HL-60 (cell line): ENCODE measurements around the gene KDM5B.

Source experiments
- DNase-seq, 2 experiments: peaks; one replicate each; pipeline ENCODE4 v3.0.0-alpha.2; 2010 to 2020; ENCODE audit warnings: low read depth in 1 of 2, low spot score in 1 of 2
- H3K27ac ChIP-seq: fragments of 250-450 bp; sonication (Bioruptor Pico); replicated peaks from 2 replicates; pipeline ENCODE4 v1.5.1; 2020; ENCODE audit warnings: mild to moderate bottlenecking, moderate library complexity
- H3K27me3 ChIP-seq: fragments of 250-450 bp; sonication (Bioruptor Pico); 2 replicates; pipeline ENCODE4 v1.5.1; 2021; ENCODE audit warnings: mild to moderate bottlenecking, moderate library complexity; ENCODE audit not compliant: insufficient read depth, poor library complexity, severe bottlenecking
- H3K4me3 ChIP-seq: replicated peaks from 2 replicates; pipeline ENCODE4 v1.5.1; 2011; ENCODE audit warnings: mild to moderate bottlenecking, control low read depth, low read length; ENCODE audit not compliant: insufficient read depth
- GABPA ChIP-seq: IDR thresholded peaks from 2 replicates; pipeline ENCODE4 v1.6.1; 2012; ENCODE audit warnings: low read depth
- POLR2AphosphoS5 ChIP-seq: IDR thresholded peaks from 2 replicates; pipeline ENCODE4 v1.6.1; 2012; ENCODE audit warnings: low read depth
- SPI1 ChIP-seq: IDR thresholded peaks from 2 replicates; pipeline ENCODE4 v1.6.1; 2012; ENCODE audit warnings: low read depth, mild to moderate bottlenecking, borderline replicate concordance
- TF ChIP-seq, protein P1 (sequence below): IDR thresholded peaks from 2 replicates; pipeline ENCODE4 v1.6.1; 2012; ENCODE audit warnings: low read depth; ENCODE audit not compliant: insufficient replicate concordance
- TF ChIP-seq, protein P2 (sequence below): IDR thresholded peaks from one replicate; pipeline ENCODE4 v1.5.1; 2011; ENCODE audit warnings: low read length, control low read depth, inconsistent platforms; ENCODE audit not compliant: insufficient read depth

KDM5B gene

GRCh38 chr1:202683029-202683428, 125.2 kb downstream of the KDM5B start:
- Histone ChIP-seq H3K27ac (no peak overlapping the region), H3K4me3 (no peak overlapping the region), H3K27me3 (peaks cover 4% of the 10 kb centered on the region)
- DNase-seq = no peak
- TF ChIP-seq GABPA (no peak), POLR2AphosphoS5 (no peak), SPI1 (no peak)
- TF ChIP-seq, protein P1, sequence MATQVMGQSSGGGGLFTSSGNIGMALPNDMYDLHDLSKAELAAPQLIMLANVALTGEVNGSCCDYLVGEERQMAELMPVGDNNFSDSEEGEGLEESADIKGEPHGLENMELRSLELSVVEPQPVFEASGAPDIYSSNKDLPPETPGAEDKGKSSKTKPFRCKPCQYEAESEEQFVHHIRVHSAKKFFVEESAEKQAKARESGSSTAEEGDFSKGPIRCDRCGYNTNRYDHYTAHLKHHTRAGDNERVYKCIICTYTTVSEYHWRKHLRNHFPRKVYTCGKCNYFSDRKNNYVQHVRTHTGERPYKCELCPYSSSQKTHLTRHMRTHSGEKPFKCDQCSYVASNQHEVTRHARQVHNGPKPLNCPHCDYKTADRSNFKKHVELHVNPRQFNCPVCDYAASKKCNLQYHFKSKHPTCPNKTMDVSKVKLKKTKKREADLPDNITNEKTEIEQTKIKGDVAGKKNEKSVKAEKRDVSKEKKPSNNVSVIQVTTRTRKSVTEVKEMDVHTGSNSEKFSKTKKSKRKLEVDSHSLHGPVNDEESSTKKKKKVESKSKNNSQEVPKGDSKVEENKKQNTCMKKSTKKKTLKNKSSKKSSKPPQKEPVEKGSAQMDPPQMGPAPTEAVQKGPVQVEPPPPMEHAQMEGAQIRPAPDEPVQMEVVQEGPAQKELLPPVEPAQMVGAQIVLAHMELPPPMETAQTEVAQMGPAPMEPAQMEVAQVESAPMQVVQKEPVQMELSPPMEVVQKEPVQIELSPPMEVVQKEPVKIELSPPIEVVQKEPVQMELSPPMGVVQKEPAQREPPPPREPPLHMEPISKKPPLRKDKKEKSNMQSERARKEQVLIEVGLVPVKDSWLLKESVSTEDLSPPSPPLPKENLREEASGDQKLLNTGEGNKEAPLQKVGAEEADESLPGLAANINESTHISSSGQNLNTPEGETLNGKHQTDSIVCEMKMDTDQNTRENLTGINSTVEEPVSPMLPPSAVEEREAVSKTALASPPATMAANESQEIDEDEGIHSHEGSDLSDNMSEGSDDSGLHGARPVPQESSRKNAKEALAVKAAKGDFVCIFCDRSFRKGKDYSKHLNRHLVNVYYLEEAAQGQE = no peak
- TF ChIP-seq, protein P2, sequence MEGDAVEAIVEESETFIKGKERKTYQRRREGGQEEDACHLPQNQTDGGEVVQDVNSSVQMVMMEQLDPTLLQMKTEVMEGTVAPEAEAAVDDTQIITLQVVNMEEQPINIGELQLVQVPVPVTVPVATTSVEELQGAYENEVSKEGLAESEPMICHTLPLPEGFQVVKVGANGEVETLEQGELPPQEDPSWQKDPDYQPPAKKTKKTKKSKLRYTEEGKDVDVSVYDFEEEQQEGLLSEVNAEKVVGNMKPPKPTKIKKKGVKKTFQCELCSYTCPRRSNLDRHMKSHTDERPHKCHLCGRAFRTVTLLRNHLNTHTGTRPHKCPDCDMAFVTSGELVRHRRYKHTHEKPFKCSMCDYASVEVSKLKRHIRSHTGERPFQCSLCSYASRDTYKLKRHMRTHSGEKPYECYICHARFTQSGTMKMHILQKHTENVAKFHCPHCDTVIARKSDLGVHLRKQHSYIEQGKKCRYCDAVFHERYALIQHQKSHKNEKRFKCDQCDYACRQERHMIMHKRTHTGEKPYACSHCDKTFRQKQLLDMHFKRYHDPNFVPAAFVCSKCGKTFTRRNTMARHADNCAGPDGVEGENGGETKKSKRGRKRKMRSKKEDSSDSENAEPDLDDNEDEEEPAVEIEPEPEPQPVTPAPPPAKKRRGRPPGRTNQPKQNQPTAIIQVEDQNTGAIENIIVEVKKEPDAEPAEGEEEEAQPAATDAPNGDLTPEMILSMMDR = no peak

GRCh38 chr1:202682477-202682876, 125.7 kb downstream of the KDM5B start:
- no peak for DNase-seq
- H3K4me3 ChIP-seq = no peak overlapping the region
- TF ChIP-seq GABPA = no peak
- TF ChIP-seq SPI1 = no peak
- TF ChIP-seq, protein P1 = no peak
- TF ChIP-seq, protein P2 = no peak
- H3K27me3 ChIP-seq = peaks cover 4% of the 10 kb centered on the region
- H3K27ac ChIP-seq = no peak overlapping the region

DNA sequence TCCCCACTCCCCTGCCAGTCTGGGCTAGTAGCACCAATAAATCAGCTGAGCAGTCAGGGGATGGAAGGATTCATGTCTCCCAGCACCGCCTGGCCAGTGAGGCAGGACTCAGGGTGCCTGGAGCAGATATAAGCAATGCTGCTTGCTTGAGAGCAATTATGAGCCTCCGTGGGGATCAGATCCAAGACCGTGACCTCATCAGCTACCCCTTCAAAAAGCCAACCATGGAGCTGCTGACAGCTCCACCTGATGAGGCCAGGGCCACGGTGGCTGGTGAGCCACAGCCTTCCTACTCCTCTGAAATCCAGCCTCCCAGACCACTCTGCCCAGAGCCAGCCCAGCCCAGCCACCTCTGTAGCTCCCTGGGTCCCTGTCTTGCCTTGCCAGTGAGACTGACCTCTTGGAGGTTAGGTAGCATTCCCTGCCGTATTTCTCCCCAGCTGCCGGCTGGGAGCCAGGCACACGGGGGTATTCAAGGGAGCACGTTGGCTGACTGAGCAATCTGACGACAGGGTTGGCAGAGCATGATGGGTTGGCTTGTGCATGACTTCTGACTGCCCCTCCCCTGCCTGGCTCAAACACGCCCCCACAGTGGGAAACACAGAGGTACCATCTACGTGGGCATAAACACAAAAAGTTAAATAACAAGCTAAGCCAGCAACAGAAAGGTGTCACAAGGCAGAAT, 126.3 kb downstream of the KDM5B start:
- Histone ChIP-seq H3K4me3 (no peak overlapping the region), H3K27ac (no peak overlapping the region), H3K27me3 (peaks cover 2% of the 10 kb centered on the region)
- DNase-seq = no peak
- TF ChIP-seq, protein P1 = no peak
- TF ChIP-seq POLR2AphosphoS5 = no peak
- TF ChIP-seq SPI1 = no peak
- TF ChIP-seq, protein P2 = no peak
- TF ChIP-seq GABPA = no peak
